Activated T-cell treated with anti-CD3 and anti-CD28 coated beads for 4 hours (primary cell): ENCODE data around the gene MASP1.
"Not testable (repeated sequence)": the region's sequence is repeated elsewhere in the genome, so short reads cannot be mapped to it uniquely, and the experiment has no call there.

Source experiments
- DNase-seq: peaks from one replicate; pipeline ENCODE4 v3.0.0-alpha.2; 2020

MASP1 gene

GRCh38 chr3:187222801-187223200 lies 68.7 kb downstream of the MASP1 start:
- DNase-seq: no peak

GRCh38 chr3:187215460-187215859 lies 76.1 kb downstream of the MASP1 start:
- DNase-seq: no peak

GRCh38 chr3:187213616-187214015 lies 77.9 kb downstream of the MASP1 start:
- DNase-seq: no peak

- no peak for DNase-seq
These were observed 78.8 kb downstream of the MASP1 start for GRCh38 chr3:187212705-187213104.

- DNase-seq: no peak
These were observed 79.4 kb downstream of the MASP1 start for GRCh38 chr3:187212196-187212545.

- no peak for DNase-seq
These were observed 79.9 kb downstream of the MASP1 start for GRCh38 chr3:187211532-187212195.

GRCh38 chr3:187210545-187211327 lies 80.8 kb downstream of the MASP1 start:
- no peak for DNase-seq

- DNase-seq: no peak
These were observed 81.4 kb downstream of the MASP1 start for GRCh38 chr3:187210091-187210490.

GRCh38 chr3:187209491-187209890 lies 82.0 kb downstream of the MASP1 start:
- DNase-seq: no peak

- DNase-seq: no peak
These were observed 83.4 kb downstream of the MASP1 start for GRCh38 chr3:187208159-187208558.

- no peak for DNase-seq
These were observed 83.9 kb downstream of the MASP1 start for GRCh38 chr3:187207624-187208023.

GRCh38 chr3:187207062-187207461 lies 84.5 kb downstream of the MASP1 start:
- DNase-seq: no peak

GRCh38 chr3:187205683-187206082 lies 85.9 kb downstream of the MASP1 start:
- no peak for DNase-seq

GRCh38 chr3:187199463-187200050 lies 92.0 kb downstream of the MASP1 start:
- DNase-seq: not testable (repeated sequence)

GRCh38 chr3:187198490-187198889 lies 93.0 kb downstream of the MASP1 start:
- DNase-seq: no peak

GRCh38 chr3:187197335-187197649 lies 94.2 kb downstream of the MASP1 start, which contains the start of gene RTP1:
RTP1 (plus strand) TSS chr3:187197486; CDS start chr3:187197516, 30 bp downstream.
- no peak for DNase-seq

GRCh38 chr3:187196573-187197334 lies 94.8 kb downstream of the MASP1 start:
- no peak for DNase-seq

GRCh38 chr3:187193181-187193580 lies 98.4 kb downstream of the MASP1 start:
- no peak for DNase-seq

- no peak for DNase-seq
These were observed 100.3 kb downstream of the MASP1 start for GRCh38 chr3:187191271-187191670.

GRCh38 chr3:187188931-187189330 lies 102.6 kb downstream of the MASP1 start:
- no peak for DNase-seq

- DNase-seq: no peak
These were observed 104.6 kb downstream of the MASP1 start for GRCh38 chr3:187186801-187187421.

- no peak for DNase-seq
These were observed 105.2 kb downstream of the MASP1 start for GRCh38 chr3:187186375-187186774.

GRCh38 chr3:187185759-187186158 lies 105.8 kb downstream of the MASP1 start:
- DNase-seq: no peak
